NCI-H2171 treated with DMSO at 0.1 percent for 48 hours (cell line): ENCODE results near the gene CBFB.
"Not testable (repeated sequence)": the region's sequence is repeated elsewhere in the genome, so short reads cannot be mapped to it uniquely, and the experiment has no call there.

Source experiments
- DNase-seq: peaks from one replicate; lab custom pipeline; 2025; lab: John Stamatoyannopoulos, UW

Gene CBFB

DNA sequence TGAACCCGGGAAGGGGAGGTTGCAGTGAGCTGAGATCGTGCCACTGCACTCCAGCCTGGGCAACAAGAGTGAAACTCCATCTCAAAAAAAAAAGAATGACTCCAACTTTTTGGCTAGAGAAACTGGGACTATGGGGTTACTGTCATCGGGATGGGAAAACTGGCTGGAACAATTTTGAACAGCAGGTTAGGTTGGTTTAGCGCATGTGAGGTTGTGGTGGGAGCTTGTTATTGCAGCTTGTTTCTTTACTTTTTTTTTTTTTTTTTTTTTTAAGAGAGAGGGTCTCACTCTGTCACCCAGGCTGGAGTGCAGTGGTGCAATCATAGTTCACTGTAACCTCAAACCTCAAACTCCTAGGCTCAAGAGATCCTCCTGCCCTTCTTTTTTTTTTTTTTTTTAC is 12.6 kb downstream of the CBFB start:
- not testable (repeated sequence) for DNase-seq

DNA sequence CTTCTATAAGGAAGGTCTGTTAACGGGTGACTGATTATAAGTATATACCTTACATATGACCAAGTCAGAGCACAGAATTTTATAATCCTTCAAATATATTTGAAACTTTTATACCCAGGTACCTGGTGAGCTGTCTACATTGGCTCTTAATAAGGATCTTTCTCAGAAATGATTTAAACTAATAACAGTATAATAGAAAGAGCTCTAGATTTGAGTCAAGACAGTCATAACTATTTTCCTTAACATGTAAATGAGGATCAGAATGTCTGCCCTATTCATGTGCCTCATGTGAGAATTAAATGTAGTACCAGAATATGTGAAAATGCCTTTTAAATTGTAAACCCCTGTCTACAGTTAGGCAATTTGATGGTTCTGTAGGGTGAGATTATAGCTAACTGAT is 14.5 kb downstream of the CBFB start:
- no peak for DNase-seq

- no peak for DNase-seq
These were observed 21.8 kb downstream of the CBFB start for GRCh38 chr16:67050796-67051195.

- no peak for DNase-seq
These were observed 23.4 kb downstream of the CBFB start for GRCh38 chr16:67052399-67052798.

- DNase-seq = no peak
These were observed 24.9 kb downstream of the CBFB start for GRCh38 chr16:67053767-67054334.

DNA sequence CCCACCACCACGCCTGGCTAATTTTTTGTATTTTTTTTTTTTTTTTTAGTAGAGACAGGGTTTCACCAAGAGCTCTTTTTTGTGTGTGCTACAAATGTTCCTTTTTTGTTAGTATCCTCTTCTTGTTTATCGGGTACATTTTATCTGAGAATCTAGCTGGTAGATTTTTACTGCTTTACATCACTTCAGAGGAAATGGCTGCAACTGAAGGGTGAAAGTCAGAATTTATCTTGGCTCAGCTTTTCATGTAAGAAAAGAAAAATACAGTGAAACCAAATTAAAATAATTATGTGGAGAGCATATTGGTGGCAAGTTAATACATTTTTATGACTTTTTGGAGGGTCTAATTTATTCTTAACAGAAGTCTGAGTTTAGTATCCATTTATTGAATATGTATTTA is 26.0 kb downstream of the CBFB start:
- DNase-seq = no peak

GRCh38 chr16:67055712-67056487 is 27.0 kb downstream of the CBFB start:
- DNase-seq = no peak

DNA sequence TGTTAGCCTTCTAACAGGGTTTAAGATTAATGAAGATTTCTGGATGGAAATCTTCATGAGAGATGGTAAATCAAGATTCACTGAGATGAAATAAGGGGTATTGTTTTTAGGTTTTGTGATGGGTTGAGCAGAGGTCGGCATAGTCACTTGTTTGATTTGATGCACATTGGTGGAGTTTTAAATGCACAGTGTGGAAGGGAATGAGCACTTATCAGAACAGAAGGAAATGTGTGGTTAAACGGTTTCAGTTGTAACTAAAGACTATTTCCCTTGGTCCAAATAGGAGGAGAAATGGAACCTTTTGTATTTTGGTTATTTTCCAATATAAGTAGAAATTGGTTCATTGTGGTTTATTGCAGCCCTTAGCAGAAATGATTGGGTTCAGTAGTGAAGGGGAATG is 34.1 kb downstream of the CBFB start:
- no peak for DNase-seq

GRCh38 chr16:67068212-67068753 is 39.3 kb downstream of the CBFB start:
- no peak for DNase-seq

- DNase-seq = no peak
These were observed 42.6 kb downstream of the CBFB start for GRCh38 chr16:67071476-67072048.

DNA sequence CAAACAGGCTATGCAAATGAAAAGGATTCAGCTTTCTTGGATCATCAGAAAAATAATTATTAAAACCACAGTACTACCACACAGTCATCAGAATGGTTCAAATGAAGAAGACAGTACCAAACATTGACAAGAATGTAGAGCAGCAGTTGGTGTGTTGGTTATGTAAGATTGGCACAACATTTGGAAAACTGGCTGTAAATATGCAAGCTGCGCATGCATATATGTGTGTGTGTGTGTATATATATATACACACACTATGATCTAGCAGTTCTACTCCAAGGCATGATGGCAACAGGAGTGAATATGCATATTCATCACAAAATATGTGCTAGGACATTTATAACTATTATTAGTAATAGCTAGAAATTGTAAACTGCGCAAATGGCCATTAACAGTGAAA is 46.4 kb downstream of the CBFB start:
- no peak for DNase-seq

GRCh38 chr16:67077871-67078270 is 48.9 kb downstream of the CBFB start:
- DNase-seq = no peak

DNA sequence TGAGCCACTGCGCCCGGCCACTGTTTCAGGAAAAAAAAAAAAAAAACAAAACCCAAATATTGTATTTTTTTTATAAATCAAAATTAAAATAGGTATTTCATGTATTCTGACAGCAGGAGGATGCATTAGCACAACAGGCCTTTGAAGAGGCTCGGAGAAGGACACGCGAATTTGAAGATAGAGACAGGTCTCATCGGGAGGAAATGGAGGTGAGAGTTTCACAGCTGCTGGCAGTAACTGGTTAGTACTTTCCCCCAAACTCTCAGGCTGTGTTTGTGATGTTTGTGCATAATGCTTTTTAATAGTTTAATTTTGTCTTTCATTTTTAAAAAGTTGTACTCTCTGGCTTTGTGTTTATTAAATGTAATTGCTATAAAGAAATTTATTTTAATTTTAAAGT is 53.2 kb downstream of the CBFB start:
- DNase-seq = no peak

GRCh38 chr16:67082891-67083290 is 53.9 kb downstream of the CBFB start:
- no peak for DNase-seq

DNA sequence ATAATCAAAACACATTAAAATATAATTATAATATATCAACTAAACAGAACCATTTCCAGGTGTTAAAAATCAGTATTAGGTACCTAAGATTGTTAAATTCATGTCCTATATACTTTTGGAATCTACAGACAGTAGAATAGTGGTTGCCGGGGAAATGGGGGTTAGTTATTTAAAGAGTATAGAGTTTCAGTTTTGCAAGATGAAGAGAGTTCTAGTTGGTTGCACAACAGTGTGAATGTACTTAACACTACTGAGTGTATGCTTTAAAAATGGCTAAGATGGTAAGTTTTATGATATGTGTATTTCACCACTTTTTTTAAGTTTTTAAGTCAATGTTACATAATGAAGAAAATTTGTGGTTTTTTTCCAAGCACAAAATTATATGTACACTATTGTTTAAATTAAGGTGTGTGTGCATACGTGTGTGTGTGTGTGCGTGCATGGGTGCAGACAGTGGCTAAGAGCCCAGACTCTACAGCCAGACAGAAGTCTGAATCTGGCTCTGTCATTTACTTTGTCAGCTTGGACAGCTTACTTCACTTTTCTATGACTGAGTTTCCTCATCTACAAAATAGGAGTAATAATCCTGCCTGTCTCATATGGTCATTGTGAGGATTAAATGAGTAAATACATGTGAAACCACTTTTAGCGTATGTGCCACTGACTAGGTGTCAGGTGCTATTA is 55.5 kb downstream of the CBFB start:
- peak; percentile 5 for DNase-seq

- DNase-seq = no peak
These were observed 57.9 kb downstream of the CBFB start for GRCh38 chr16:67086822-67087221.

DNA sequence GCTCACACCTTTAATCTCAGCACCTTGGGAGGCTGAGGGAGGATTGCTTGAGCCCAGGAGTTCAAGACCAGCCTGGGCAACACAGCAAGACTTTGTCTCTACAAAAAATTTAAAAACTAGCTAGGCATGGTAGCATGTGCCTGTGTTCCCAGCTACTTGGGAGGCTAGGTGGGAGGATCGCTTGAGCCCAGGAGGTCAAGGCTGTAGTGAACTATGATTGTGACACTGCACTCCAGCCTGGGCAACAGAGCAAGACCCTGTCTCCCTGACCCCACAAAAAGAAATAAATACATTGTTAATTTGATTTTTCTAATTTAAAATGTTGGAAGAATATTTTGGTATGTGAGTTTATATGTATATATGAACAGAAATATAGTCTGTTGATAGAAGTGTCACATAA is 58.3 kb downstream of the CBFB start:
- no peak for DNase-seq

- DNase-seq = no peak
These were observed 58.9 kb downstream of the CBFB start for GRCh38 chr16:67087803-67088202.

GRCh38 chr16:67088551-67088950 is 59.6 kb downstream of the CBFB start:
- no peak for DNase-seq

- DNase-seq = no peak
These were observed 60.2 kb downstream of the CBFB start for GRCh38 chr16:67089101-67089500.

GRCh38 chr16:67091906-67092566 is 63.1 kb downstream of the CBFB start:
- no peak for DNase-seq

DNA sequence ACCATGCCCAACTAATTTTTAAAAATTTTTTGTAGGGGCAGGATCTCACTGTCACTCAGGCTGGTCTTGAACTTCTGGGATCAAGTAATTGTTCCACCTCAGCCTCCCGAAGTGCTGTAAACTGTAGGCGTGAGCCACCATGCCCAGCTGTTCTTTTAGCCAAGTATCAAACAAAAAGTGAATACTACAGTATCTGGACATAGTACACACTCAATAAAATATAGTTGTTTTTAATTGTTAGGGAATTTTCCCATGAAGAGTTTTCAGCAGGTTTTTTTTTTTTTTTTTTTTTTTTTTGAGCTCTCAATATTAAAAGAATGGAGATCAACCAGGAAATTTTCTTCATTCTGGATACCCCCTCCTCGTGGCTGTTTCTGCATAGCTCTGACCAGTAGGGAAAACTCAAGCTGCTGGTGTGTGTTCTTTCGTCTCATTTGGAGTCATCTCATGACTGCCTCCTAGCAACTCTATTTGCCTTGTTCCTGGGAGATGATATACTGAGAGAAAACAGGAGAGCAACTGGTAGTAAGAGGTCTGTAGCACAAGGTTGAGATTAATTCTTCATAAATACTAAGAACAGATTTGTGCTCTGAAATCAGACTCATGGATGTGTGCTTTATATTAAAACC is 64.3 kb downstream of the CBFB start:
- no peak for DNase-seq
